Caki2 (cell line): ENCODE measurements around the gene MAP2K5. TPM values are rescaled to one million over a fixed set of nuclear protein-coding genes. Genes with fewer than 3 reads are reported as not detected.
"Not testable (repeated sequence)": the region's sequence is repeated elsewhere in the genome, so short reads cannot be mapped to it uniquely, and the experiment has no call there.

Source experiments
- DNase-seq: peaks from one replicate; pipeline ENCODE4 v3.0.0-alpha.2; 2015; ENCODE audit warnings: low read depth
- in situ Hi-C: cut with HindIII; loops from 2 replicates; pipeline ENCODE4 v1.10.0; 2016; ENCODE audit warnings: low sequenced_read_pairs, low pct_unique_long_range_greater_than_20kb, mixed read lengths
- total RNA-seq: library from RNA; depleted of rRNA; stranded (reverse); fragments of >200 nt; shearing (Covaris generic); gene quantifications from 2 replicates; pipeline ENCODE4 v1.2.3, GENCODE V29; 2014; ENCODE audit warnings: low replicate concordance

The MAP2K5 gene
- total RNA-seq, 1 experiment from 2014 or later: 5.4 TPM

GRCh38 chr15:67615131-67615534 lies 72.6 kb downstream of the MAP2K5 start:
- DNase-seq, in situ Hi-C loops: not testable (repeated sequence)

- no peak for DNase-seq
- in situ Hi-C loops: no loop called here
Observed at GRCh38 chr15:67618297-67618696, 75.8 kb downstream of the MAP2K5 start.

- in situ Hi-C loops: no loop called here
- no peak for DNase-seq
Observed at GRCh38 chr15:67622110-67622509, 79.6 kb downstream of the MAP2K5 start.

GRCh38 chr15:67632261-67632660 lies 89.8 kb downstream of the MAP2K5 start:
- in situ Hi-C loops: no loop called here
- DNase-seq: no peak

- DNase-seq, in situ Hi-C loops: not testable (repeated sequence)
Observed at GRCh38 chr15:67635950-67636349, 93.4 kb downstream of the MAP2K5 start.

GRCh38 chr15:67639591-67639990 lies 97.1 kb downstream of the MAP2K5 start:
- no peak for DNase-seq
- in situ Hi-C loops: no loop called here

- no peak for DNase-seq
- in situ Hi-C loops: no loop called here
Observed at GRCh38 chr15:67641453-67641852, 99.0 kb downstream of the MAP2K5 start.

- DNase-seq: no peak
- in situ Hi-C loops: no loop called here
Observed at GRCh38 chr15:67646847-67647246, 104.3 kb downstream of the MAP2K5 start.

- in situ Hi-C loops: no loop called here
- no peak for DNase-seq
Observed at GRCh38 chr15:67652586-67652985, 110.1 kb downstream of the MAP2K5 start.

GRCh38 chr15:67660446-67660845 lies 117.9 kb downstream of the MAP2K5 start:
- in situ Hi-C loops: no loop called here
- DNase-seq: no peak

- in situ Hi-C loops: no loop called here
- no peak for DNase-seq
Observed at GRCh38 chr15:67660874-67661606, 118.5 kb downstream of the MAP2K5 start.

GRCh38 chr15:67670647-67671305 lies 128.3 kb downstream of the MAP2K5 start:
- in situ Hi-C loops: no loop called here
- no peak for DNase-seq

- in situ Hi-C loops, DNase-seq: not testable (repeated sequence)
Observed at GRCh38 chr15:67672834-67673233, 130.3 kb downstream of the MAP2K5 start.

- in situ Hi-C loops: no loop called here
- DNase-seq: no peak
Observed at GRCh38 chr15:67674983-67675382, 132.5 kb downstream of the MAP2K5 start.

GRCh38 chr15:67678089-67678488 lies 135.6 kb downstream of the MAP2K5 start:
- in situ Hi-C loops: no loop called here
- no peak for DNase-seq

GRCh38 chr15:67678993-67679392 lies 136.5 kb downstream of the MAP2K5 start:
- in situ Hi-C loops: no loop called here

GRCh38 chr15:67680641-67681040 lies 138.1 kb downstream of the MAP2K5 start:
- in situ Hi-C loops: no loop called here
- DNase-seq: no peak

More at GRCh38 chr15:67678993-67679392, 136.5 kb downstream of the MAP2K5 start:
- DNase-seq: no peak

- peak; percentile 31 for DNase-seq
- in situ Hi-C loops: no loop called here
Observed at GRCh38 chr15:67685008-67685599, 142.6 kb downstream of the MAP2K5 start.

- in situ Hi-C loops: no loop called here
Observed at GRCh38 chr15:67685716-67686115, 143.2 kb downstream of the MAP2K5 start.

More at GRCh38 chr15:67685716-67686115, 143.2 kb downstream of the MAP2K5 start:
- DNase-seq: no peak
